HepG2 (cell line): Measurements from ENCODE around the gene RUVBL2. TPM values are rescaled to one million over a fixed set of nuclear protein-coding genes. Genes with fewer than 3 reads are reported as not detected.

ENCODE experiments used
- FOSL1 ChIP-seq: sonication (generic); formaldehyde crosslinking; IDR thresholded peaks from 2 replicates; pipeline ENCODE4 v1.9.0; 2021; ENCODE audit warnings: missing genetic modification reagents, borderline replicate concordance
- FUBP1 ChIP-seq: sonication (generic); formaldehyde crosslinking; IDR thresholded peaks from 2 replicates; pipeline ENCODE4 v1.5.1; 2020; ENCODE audit warnings: missing genetic modification reagents, mild to moderate bottlenecking, borderline replicate concordance
- HMG20B ChIP-seq: conservative IDR thresholded peaks from 2 replicates; pipeline ENCODE4 v1.6.1; 2016; ENCODE audit warnings: missing genetic modification reagents, missing compliant biosample characterization
- IRF2 ChIP-seq: IDR thresholded peaks from 2 replicates; pipeline ENCODE4 v1.6.1; 2018; ENCODE audit warnings: missing genetic modification reagents, missing compliant biosample characterization
- MXI1 ChIP-seq: IDR thresholded peaks from 3 replicates; pipeline ENCODE4 v1.6.1; 2012; ENCODE audit warnings: low read depth, low read length, inconsistent platforms, borderline replicate concordance
- NAIF1 ChIP-seq: sonication (generic); formaldehyde crosslinking; IDR thresholded peaks from 2 replicates; pipeline ENCODE4 v1.5.0; 2020; ENCODE audit warnings: mild to moderate bottlenecking, missing genetic modification reagents, borderline replicate concordance
- NFIB ChIP-seq: sonication (generic); formaldehyde crosslinking; IDR thresholded peaks from 2 replicates; pipeline ENCODE4 v1.9.0; 2021; ENCODE audit warnings: missing genetic modification reagents, mild to moderate bottlenecking, borderline replicate concordance
- REST ChIP-seq, 2 experiments: IDR thresholded peaks; 2 replicates each; pipeline ENCODE4 v1.6.1; 2011 to 2012; ENCODE audit warnings: low read length in 2 of 2, borderline replicate concordance in 1 of 2, low read depth in 1 of 2, mild to moderate bottlenecking in 1 of 2, moderate library complexity in 1 of 2
- SIN3B ChIP-seq: fragments of 150-350 bp; IDR thresholded peaks from 2 replicates; pipeline ENCODE4 v1.6.1; 2014; ENCODE audit warnings: low read length
- SP4 ChIP-seq: sonication (generic); formaldehyde crosslinking; IDR thresholded peaks from 2 replicates; pipeline ENCODE4 v1.8.1; 2023; ENCODE audit warnings: mild to moderate bottlenecking, missing genetic modification reagents
- ZFP90 ChIP-seq: sonication (generic); formaldehyde crosslinking; IDR thresholded peaks from 2 replicates; pipeline ENCODE4 v1.8.0; 2022; ENCODE audit warnings: missing genetic modification reagents, mild to moderate bottlenecking, inconsistent platforms, borderline replicate concordance
- ZNF615 ChIP-seq: sonication (generic); formaldehyde crosslinking; IDR thresholded peaks from 2 replicates; pipeline ENCODE4 v1.5.0; 2020; ENCODE audit warnings: mild to moderate bottlenecking, missing genetic modification reagents, borderline replicate concordance
- ZNF687 ChIP-seq: sonication (generic); formaldehyde crosslinking; IDR thresholded peaks from 2 replicates; pipeline ENCODE4 v1.5.1; 2020; ENCODE audit warnings: mild to moderate bottlenecking, missing genetic modification reagents, moderate library complexity
- polyA plus RNA-seq, 8 experiments: library from polyadenylated mRNA; depleted of rRNA in 3 of 8; stranded (reverse) in 7 of 8; unstranded in 1 of 8; fragments of >200 nt; fragmentation: Illumina TruSeq in 4 of 8; extraction: Trizol in 4 of 8; gene quantifications; 2 replicates each; pipeline versions ENCODE4 v1.2.1 to v1.2.3, GENCODE V29; 2011 to 2016; ENCODE audit warnings: low read depth in 4 of 8, missing spikeins in 1 of 8, mixed read lengths in 1 of 8; ENCODE audit not compliant: insufficient read depth in 1 of 8
- total RNA-seq, 5 experiments: library from RNA; depleted of rRNA; stranded (reverse); fragments of >200 nt; fragmentation: Illumina TruSeq; extraction: Trizol; gene quantifications; 2 replicates each; pipeline ENCODE4 v1.2.3, GENCODE V29; 2016; ENCODE audit warnings: low read depth in 1 of 5

Gene RUVBL2
- total and polyA plus RNA-seq, 2 of the 13 experiments (the other 11 are each of a cell fraction or from before 2014, with no cell fraction given): 120 to 122 TPM

- TF ChIP-seq FUBP1 (no peak), ZFP90 (CRISPR knock-in tag) (no peak), IRF2 (0 out of 2 replicates have a peak, but pooled peaks have one; percentile 24), REST (IDR thresholded peaks at IDR 0.05; ENCODE audit: borderline replicate concordance in 1 of 2, low read depth in 1 of 2, low read length in 2 of 2) (no peak), NFIB (CRISPR knock-in tag) (0 out of 2 replicates have a peak, but pooled peaks have one; percentile 14), HMG20B (CRISPR knock-in tag) (no peak), SP4 (CRISPR knock-in tag) (peak; percentile 54; the same call in 1 of the 2 replicates), ZNF687 (CRISPR knock-in tag) (peak; percentile 79), SIN3B (no peak), NAIF1 (0 out of 2 replicates have a peak, but pooled peaks have one; percentile 34), ZNF615 (CRISPR knock-in tag) (peak; percentile 74; the same call in 1 of the 2 replicates), MXI1 (no peak; the same call in 2 of the 3 replicates), FOSL1 (CRISPR knock-in tag) (no peak)
Measured at GRCh38 chr19:48965806-48966540, 27.7 kb upstream of the RUVBL2 start (continued).
